Astrocyte of the spinal cord (primary cell): Measurements from ENCODE around the gene DDOST.

ENCODE experiments used
- DNase-seq: peaks from one replicate; pipeline ENCODE4 v3.0.0; 2011; ENCODE audit warnings: low read depth, low spot score
- H3K4me3 ChIP-seq: 2 replicates; pipeline ENCODE4 v1.5.1; 2011; ENCODE audit warnings: low read depth, mild to moderate bottlenecking, low read length, moderate library complexity
- in situ Hi-C: cut with HindIII; loops from 2 replicates; pipeline ENCODE4 v1.10.0; 2017; ENCODE audit warnings: low sequenced_read_pairs
- TF ChIP-seq, protein P1 (sequence below): IDR thresholded peaks from 2 replicates; pipeline ENCODE4 v1.5.1; 2012; ENCODE audit warnings: low read depth, mild to moderate bottlenecking, low read length, inconsistent platforms

DDOST gene

DNA sequence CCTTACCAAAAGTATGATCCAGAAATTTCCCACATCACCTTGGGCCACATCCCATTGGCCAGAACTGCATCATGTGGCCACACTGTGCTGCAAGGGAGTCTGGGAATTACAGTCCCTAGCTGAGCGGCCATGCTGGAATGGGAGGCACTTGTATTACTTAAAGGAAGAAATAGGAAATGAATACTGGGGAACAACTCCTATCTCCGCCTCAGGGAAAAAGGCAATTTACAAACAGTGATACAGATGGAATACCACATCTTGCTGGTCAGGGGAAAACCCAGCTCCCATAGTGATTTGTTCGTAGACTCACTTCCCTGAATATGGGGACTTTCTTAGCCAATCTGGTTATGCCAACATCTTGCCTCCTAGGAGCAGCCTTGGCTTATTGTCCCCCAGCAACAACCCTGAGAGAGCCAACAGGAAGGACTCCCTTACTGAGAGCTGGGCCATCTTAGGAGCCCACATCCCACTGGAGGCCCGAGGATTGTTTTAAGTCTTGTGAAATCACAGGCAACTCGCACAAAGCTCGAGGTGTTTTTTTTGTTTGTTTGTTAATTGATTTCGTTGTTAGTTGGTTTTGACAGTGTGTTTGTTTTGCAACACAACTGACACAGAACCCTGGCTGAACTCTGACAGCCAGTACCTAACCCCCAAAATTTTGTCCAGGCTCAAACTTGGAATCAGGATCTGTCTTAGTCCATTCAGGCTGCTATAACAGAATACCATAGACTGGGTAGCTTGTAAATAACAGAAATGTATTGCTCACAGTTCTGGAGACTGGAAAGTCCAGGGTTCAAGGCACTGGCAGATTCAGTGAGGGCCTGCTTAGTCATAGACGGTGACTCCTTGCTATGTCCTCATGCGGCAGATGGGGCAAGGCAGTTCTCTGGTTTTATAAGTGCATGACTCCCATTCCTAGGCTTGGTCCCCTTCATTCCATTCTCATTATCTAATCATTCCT lies 57.4 kb downstream of the DDOST start:
- in situ Hi-C loops: no loop called here
- no peak overlapping the region for H3K4me3 ChIP-seq
- DNase-seq: peak; percentile 68
- TF ChIP-seq, protein P1, sequence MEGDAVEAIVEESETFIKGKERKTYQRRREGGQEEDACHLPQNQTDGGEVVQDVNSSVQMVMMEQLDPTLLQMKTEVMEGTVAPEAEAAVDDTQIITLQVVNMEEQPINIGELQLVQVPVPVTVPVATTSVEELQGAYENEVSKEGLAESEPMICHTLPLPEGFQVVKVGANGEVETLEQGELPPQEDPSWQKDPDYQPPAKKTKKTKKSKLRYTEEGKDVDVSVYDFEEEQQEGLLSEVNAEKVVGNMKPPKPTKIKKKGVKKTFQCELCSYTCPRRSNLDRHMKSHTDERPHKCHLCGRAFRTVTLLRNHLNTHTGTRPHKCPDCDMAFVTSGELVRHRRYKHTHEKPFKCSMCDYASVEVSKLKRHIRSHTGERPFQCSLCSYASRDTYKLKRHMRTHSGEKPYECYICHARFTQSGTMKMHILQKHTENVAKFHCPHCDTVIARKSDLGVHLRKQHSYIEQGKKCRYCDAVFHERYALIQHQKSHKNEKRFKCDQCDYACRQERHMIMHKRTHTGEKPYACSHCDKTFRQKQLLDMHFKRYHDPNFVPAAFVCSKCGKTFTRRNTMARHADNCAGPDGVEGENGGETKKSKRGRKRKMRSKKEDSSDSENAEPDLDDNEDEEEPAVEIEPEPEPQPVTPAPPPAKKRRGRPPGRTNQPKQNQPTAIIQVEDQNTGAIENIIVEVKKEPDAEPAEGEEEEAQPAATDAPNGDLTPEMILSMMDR: no peak

DNA sequence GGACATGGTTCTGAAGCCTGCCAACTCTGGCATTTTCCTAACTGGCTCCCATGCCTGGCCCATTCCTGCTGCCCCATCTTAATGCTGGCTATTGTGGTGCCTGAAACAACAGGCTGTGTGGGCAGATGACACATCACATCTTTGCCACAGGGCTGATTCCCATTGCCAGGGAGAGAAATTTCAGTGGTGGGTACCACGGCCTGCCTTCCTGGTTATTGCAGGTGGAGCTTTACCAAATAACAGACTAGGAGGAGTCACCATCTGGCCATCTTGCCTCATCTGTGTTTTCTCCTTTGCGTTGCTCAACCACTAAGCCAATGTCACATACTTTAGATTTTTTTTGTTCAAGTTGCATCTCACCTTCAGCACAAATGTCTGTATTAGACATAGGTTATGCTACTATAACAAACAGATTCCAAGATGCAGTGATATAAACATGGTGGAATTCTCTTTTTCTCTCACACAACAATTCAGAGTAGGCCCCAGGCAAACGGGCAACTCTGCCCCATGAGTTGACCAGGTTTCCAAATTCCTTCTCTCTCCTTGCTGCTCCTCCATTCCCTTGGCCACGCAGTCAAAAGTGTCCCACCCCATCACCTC lies 58.2 kb downstream of the DDOST start:
- H3K4me3 ChIP-seq: no peak overlapping the region
- in situ Hi-C loops: no loop called here
- DNase-seq: no peak
- TF ChIP-seq, protein P1: no peak
